ENCODE measurements around the gene MS4A1. TPM values are rescaled to one million over a fixed set of nuclear protein-coding genes. Genes with fewer than 3 reads are reported as not detected.

Gene MS4A1
- total and polyA plus RNA-seq, 2 of the 8 experiments (the other 6 are each of a cell fraction or from before 2014, with no cell fraction given) = not detected

GRCh38 chr11:60500276-60500910 lies 44.7 kb downstream of the MS4A1 start (continued):
- no peak for TF ChIP-seq RAD21 (IDR thresholded peaks at IDR 0.05 in 1 of 2, conservative IDR thresholded peaks at IDR 0.05 in 1 of 2; ENCODE audit: low read depth in 2 of 2, low read length in 2 of 2)
- no peak for TF ChIP-seq HDAC2 (IDR thresholded peaks at IDR 0.05; ENCODE audit: borderline replicate concordance in 1 of 2, low read depth in 2 of 2, low read length in 2 of 2)
- TF ChIP-seq CTBP2 (IDR thresholded peaks at IDR 0.05; ENCODE audit: borderline replicate concordance, insufficient read depth, insufficient read length, low read length) = no peak
- TF ChIP-seq TCF12 (IDR thresholded peaks at IDR 0.05; ENCODE audit: low read depth, low read length) = 0 out of 2 replicates have a peak, but pooled peaks have one; percentile 16
- no peak for TF ChIP-seq PHF8 (conservative IDR thresholded peaks at IDR 0.05; ENCODE audit: low read depth, low read length)
- TF ChIP-seq SIN3A (conservative IDR thresholded peaks at IDR 0.05 in 1 of 2, IDR thresholded peaks at IDR 0.05 in 1 of 2; ENCODE audit: low read depth in 1 of 2, low read length in 2 of 2) = no peak
- TF ChIP-seq MAFK (IDR thresholded peaks at IDR 0.05; ENCODE audit: low read depth, low read length) = no peak
- TF ChIP-seq SUZ12 (IDR thresholded peaks at IDR 0.05; ENCODE audit: low read length) = no peak
- no peak for TF ChIP-seq RXRA (IDR thresholded peaks at IDR 0.05; ENCODE audit: insufficient read depth, low read depth, low read length)
- TF ChIP-seq CHD1 (IDR thresholded peaks at IDR 0.05; ENCODE audit: low read depth, low read length) = no peak
- TF ChIP-seq HDAC6 (IDR thresholded peaks at IDR 0.05; ENCODE audit: low read depth, low read length) = no peak
- no peak for TF ChIP-seq CBX5 (IDR thresholded peaks at IDR 0.05; ENCODE audit: low read depth, low read length)
- TF ChIP-seq SAP30 (IDR thresholded peaks at IDR 0.05; ENCODE audit: insufficient read depth, insufficient replicate concordance, low read length) = no peak
- no peak for TF ChIP-seq EZH2 (IDR thresholded peaks at IDR 0.05; ENCODE audit: low read depth, low read length, severe bottlenecking)

Measured in H1 (cell line).